NCI-H2107 treated with DMSO at 0.1 percent for 48 hours (cell line): ENCODE results near the gene CAMK2B.
A peak's percentile ranks its signal among the peaks of the same experiment; 100 is the strongest.
"Not testable (repeated sequence)": the region's sequence is repeated elsewhere in the genome, so short reads cannot be mapped to it uniquely, and the experiment has no call there.

Experiments used
- DNase-seq: peaks from one replicate; lab custom pipeline; 2025; ENCODE audit not compliant: unreplicated experiment; lab: John Stamatoyannopoulos, UW

Gene CAMK2B

DNA sequence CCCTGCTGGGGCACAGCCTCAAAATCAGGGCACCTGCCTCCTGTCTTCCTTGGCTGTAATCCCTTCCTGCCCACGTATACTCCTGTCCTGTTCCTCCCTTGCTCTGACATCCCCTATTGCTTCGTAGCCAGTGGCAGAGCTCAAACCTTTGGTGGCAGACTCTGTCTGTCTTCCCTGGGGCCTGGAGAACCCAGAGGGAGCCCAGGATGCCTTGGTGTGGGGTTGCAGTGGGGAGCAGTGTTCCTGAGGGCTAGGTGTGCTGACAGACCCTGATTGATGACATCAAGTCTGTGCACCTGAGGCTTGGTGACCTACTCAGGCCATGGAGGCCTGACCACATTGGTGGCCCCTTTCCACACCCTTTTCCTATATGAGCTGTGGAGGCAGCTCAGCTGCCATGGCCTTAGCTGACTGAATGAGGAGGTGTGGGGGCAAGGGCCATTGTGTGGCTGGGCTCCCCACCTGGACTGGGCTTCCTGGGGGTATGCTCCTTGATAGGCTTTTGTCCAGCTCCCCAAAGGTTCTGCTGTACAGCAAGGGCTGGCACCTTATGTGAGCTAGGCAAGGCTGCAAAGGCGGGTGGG, 130.7 kb downstream of the CAMK2B start:
- no peak for DNase-seq

DNA sequence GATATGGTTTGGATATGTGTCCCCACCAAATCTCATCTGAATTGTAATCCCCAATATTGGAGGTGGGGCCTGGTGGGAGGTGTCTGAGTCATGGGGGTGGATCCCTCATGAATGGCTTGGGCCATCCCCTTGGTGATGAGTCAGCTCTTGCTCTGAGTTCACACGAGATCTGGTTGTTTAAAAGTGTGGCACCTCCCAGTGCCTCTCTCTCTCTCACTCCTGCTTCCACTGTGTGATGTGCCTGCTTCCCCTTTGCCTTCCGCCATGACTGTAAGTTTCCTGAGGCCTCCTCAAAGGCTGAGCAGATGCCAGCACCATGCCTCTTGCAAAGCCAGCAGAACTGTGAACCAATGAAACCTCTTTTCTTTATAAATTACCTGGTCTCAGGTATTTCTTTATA, 131.3 kb downstream of the CAMK2B start:
- DNase-seq, result no peak

DNA sequence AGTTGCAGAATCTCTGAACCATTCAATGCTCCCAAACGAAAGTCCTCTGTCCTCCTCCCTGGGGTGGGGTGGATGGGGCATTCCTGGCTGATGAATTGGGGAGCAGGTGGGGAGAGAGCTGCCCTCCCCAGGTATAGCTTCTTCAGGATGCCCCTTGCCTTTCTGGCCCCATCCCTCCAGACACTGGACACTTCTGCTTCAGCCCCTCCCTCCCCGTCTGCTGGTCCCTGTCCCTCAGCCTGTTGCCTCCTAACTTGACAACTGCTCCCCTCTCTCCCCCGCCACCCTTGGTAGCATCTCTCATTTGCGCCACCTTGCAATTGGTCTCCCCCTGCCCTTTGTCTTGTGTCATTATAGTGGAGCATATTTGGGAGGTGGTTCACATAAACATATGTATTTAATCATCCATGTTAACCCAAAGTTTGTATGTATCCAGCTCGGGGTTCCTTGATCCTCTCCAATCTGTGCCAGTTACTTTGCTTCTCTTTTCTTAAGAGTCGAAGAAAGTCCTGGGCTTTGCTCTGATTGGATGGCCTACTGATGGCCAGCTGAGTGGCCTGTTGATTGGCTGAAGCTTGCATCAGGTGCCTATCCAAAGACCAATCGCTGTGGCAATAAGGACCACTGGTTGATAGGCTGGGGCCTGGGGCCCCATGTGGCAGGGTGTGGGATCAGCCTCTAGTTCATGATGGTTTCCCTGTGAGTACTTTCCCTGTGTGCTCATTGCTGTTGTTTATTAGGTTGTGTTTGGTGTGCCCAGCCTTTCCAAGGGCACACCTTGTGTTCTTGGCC, 132.2 kb downstream of the CAMK2B start:
- no peak for DNase-seq

DNA sequence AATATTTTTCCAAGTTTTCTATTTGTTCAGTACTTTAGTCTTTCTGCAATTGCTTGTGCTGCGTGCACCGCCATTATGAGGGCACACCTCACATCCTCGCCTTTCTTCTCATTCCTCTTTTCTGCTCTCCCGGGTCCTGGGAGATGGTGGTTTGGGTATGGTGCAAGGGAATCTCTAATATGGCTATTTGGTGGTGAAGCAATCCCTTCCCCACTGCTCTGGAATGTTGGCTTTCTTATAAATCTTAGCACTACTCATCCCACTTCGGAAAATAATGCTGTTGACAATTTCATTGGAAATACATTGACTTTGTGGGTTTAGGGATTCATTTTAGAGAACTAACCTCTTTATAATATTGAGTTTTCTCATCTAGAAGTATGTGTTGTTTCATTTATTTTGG, 134.2 kb downstream of the CAMK2B start:
- DNase-seq, result no peak

DNA sequence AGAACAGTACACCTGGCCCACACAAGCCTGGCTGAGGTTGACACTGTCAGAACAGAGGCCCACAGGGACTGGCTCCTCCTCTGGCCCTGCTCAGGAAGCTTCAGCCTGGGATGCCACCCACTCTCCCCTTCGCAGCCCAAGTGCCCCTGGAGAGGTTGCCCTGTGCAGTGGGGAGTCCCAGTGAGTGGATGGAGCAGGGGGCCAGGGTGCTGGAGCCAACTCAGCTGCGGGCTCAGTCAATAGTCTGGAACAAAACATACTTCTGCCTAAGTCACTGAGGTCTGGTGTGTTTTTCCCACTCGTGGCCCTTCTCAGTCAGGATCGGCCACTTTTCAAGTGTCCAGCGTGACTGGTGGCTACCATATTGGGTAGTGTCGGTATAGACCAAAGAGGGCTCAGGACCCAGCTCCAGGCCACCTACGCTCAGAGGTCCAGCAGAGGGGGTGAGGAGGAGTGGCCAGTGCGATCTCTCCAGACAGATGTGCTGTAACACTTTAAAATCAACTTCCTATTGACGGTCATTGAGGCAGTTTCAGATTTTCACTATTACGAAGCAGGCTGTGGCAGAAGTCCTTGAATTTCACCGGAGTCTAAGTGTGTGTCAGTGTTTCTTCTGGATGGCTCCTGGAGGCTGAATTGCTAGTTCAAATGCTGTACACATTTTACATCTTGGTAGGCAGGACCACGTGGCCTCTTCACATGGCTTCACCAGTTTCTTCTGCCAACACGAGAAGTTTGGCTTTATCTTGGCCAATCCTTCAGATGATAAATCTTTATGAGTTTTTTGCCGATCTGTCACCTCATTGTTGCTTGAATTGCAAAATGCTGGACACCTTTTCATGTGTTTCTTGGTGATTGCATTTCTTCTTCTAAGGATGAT, 135.2 kb downstream of the CAMK2B start:
- DNase-seq, result no peak

DNA sequence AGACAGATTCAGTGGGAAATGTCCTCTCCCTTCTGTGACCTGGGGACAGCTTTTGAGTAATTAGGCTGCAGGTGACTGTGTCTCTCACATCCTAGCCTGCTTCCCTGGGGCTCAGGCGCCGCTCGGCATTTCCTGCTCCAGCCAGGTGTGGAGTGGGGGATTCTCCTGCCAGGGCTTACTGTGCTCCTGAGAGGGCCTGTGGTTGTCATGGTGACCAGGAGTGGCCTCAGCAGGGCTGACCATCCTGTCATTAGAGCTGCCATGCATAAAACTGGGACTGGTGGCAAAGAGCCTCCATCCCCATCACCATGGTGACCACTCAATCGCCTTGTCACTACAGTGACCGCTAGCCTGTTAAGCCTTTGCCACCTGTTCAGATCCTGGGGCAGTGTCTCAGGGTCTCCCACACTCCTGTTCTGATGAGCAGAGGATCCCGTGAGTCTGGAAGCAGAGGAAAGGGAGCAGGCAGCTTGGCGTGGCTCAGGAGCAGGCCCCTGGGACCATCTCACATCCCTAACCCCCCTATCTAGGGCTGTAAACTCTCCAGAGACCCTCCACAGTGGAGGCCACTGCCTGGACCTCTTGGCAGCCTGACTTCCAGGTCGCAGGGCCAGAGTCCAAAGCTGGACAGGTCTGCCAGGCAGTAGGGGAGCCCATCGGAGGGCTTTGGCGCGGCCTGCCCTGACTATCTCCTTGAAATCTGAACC, 136.0 kb downstream of the CAMK2B start, which contains the start of gene GCK:
Gene GCK (minus strand): TSS at position 154 of the 707 bp plus-strand sequence. CDS start 486 bp downstream, outside the sequence.
- DNase-seq, result peak; percentile 1

DNA sequence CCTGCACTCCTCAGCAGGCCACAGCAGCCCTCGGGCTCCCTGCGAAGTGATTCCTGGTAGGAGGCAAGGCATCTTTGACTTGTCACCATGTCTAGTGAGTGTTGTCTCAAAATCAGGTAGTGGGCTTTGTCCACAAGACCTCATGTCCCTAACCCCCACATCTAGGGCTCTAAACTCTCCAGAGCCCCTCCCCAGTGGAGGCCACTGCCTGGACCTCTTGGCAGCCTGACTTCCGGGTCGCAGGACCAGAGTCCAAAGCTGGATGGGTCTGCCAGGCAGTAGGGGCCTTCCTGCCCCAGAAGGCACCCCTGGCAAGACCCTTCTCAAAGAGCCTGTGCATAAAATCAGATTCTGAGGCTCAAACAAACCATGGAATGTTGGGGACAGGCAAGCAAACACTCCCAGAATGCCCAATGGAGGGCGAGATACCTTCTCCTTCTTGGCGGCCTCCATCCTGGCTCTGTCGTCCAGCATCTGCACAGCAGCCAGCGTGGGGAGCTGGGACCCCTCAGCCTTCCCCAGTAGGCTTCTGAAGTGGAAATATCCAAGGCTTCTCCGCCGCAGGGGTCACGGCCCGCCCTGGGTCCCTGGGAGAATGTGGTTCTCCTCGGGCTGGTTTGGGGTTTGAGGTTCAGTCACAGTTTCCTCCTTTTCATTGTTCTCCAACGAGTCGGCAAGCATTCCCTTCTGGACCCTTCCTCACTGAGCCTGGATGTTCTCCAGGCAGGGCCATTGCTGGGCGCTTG, 136.7 kb downstream of the CAMK2B start:
- no peak for DNase-seq

DNA sequence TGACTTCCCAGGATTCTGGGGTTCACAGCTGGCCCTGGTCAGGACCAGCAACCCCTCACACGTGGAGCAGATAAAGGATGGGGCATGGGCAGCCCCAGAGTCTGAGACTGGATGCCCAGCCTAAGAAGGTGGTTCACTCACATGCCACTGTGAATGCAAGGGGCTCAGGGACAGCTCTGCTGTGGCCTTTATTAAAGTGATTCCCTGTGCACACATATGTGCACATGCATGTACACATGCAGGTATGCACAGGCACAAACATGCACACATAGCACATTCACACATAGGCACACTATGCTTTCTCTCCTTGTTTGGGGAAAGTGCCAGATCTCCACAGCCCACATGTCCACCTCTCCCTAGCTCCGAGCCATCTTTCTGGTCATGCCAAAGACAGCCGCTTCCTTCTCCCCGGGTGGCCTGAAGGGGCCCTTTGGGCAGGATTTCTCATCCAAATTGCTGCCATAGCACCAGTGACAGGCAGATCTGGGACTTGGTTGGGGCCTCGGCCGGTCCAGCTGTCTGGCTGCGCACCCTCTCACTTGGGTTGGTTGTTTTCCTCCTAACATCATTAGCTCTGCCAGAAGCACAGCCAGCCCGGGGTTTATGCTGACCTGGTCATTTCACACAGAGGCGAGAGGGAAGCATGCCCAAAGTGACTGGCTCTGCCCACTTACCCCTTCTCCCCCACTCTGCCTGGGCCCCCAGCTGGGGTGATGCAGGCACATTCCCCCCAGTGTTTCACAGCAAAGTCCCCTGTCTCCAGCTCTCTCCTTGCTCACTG, 137.6 kb downstream of the CAMK2B start:
- DNase-seq, result no peak

DNA sequence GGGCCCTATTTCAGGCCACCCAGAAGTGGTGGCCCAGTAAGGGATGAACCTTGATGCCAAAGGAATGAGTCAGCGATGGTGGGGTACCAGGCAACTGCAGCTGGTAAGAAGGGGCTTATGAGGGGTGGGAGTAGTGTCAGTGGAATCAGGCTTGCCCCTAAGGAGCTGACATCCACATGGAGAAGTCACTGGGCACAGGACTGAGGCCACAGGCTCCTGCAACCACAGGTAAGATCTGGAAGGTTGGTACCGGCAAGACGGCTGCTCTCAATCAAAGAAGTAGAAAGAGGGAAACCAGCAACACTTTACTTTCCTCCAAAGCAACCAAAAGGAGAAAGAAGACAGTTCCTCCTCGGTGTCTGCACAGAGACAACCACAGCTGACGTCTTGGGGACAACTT, 138.7 kb downstream of the CAMK2B start:
- no peak for DNase-seq

DNA sequence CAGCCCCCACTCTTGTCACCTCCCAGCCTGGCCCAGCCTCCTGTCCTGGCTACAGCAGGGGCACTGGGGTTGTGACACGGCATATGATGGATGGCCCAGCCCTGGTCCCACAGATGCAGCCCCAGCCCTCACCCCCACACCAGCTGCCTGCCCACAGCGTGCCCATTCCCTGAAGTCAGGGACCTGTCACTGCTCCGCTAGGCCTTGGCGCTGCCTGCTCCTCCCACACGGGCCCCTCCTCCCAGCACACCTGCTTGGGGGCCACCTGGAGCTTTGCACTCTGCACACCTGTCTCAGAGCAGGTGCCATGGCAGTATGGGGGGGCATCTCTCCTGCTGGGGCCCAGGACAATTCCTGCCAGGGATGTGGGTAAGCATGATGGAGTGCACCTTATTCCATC, 139.7 kb downstream of the CAMK2B start:
- peak; percentile 44 for DNase-seq

DNA sequence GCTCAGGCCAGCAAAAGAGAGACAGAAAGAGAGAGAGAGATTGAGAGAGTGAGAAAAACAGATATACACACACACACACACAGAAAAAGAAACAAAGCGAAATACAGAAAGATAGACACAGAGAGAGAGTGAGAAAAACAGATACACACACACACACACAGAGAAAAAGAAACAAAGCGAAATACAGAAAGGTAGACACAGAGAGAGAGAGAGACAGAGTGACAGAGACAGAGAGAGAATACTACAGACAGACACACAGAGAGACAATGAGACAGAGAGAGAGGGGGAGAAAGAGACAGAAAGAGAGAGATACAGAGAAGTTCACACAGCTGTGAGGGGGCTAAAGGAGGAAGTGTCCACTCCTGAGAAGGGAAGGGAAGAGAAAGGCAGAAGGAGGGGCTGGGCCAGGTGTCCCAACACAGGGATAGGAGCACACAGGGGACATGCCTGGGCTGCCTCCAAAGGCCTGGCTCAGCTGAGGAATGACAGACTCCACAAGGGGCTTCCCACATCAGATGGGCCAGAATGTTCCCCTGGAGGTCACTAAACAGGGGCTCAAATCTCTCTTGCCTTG, 140.4 kb downstream of the CAMK2B start:
- DNase-seq, result peak; percentile 32

DNA sequence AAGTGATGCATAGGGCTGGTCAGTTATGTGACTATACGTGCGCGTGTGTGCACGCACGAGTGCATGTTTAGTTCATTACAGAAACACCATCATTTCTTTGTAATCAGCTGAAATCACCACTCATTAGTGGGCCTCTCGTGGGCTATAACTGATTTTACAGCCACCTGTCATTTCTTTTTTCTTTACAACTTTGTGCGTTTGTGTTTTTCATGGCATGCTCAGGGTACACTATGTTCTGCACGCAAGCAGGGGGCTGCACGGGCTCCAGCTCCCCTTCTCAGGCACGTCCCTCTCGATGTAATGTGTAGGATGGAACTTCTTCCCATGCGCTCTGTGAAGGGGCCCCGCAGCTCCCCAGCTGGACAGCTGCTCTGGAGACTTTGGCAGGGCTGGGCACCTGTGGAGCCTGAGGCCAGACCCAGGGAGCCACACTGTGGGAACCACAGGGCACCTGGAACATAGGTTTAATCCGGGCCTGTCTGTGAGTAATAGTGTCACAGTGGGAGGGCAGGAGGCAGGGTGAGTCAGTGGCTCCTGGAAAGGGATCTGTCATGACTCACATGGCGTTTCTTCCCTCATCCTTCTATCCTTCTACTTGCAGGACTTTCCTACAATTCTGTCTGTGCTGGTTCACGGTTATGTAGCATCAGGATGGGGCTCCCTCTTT, 141.1 kb downstream of the CAMK2B start:
- peak; percentile 32 for DNase-seq

DNA sequence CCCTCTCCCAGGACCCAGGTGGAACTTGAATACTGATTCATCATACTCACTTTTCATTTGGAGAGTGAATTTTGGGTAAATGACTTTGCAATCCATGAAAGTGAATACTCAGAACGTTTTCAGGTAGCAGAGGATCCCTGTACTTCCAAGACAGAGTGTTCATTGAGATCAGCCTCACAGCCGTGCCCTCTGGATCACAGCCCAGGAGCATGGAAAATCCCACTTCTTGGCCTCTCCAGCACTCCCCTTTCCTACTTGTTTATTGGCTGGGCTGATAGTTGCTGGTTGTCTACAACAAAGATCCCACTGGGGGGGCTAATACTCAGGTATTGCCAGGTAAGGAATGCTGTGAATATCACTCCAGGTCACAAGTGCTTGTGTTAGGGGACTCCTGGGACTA, 142.0 kb downstream of the CAMK2B start:
- no peak for DNase-seq

DNA sequence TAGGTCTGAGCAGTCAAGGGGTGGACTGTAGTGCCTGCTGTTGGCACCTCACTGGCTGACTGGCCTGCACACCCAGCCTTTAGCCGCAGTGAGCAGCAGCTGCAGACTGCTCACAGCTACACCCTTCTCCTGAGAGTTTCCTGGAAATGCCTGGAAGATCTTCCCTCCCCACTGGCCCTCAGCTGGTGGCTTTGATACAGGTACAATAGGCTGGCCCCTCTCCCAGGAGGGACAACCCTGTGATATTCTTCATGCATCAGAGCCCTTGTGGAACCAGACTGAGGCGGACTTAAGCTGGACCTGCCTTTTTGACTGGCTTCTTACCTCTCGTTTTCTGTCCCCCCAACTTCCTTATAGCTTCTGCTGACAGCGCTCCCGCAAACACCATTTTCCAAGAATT, 142.6 kb downstream of the CAMK2B start:
- no peak for DNase-seq

DNA sequence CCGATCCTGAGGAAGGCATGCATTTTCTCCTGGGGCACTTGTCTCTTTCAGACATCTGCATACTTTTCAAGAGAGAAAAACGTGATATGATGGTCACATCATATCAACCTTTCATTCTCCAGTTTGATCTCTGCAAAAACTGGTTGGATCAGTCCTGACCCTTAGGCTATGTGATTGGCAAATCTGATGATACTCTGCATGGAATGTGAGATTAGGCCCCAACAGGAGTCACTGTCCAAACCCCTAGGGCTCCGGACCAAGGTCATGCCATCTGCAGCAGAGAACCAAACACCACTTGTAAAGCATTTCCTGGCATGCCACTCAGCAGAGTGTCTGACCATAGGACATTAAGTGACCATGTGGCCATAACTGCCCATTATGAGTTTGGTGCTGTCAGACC, 144.8 kb downstream of the CAMK2B start:
- no peak for DNase-seq

DNA sequence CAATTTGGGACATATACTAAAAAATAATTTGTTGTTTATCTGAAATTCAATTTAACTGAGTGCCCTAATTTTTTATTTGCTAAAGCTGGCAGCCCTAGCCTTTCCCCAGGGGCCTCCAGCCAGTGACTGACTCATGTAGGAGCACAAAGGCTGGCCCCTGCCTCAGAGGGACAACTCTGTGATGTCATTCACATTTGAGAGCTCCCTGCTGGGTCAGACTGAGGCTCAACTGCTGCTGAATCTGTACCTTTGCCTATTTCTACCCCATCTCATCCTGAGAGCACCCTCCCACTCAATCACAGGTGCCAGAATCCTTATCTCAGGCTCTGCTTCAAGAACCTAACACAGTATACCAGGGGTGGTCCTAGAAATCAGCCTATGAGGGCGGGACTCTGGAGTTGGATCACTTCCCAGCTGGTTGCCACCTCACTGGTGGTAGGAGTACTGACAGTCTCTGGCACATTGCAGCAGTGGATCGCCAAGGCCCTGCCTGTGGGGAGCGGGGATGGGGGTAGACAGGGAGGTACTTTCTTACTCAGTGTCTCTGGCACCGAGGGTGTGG, 147.7 kb downstream of the CAMK2B start:
- peak; percentile 37 for DNase-seq

DNA sequence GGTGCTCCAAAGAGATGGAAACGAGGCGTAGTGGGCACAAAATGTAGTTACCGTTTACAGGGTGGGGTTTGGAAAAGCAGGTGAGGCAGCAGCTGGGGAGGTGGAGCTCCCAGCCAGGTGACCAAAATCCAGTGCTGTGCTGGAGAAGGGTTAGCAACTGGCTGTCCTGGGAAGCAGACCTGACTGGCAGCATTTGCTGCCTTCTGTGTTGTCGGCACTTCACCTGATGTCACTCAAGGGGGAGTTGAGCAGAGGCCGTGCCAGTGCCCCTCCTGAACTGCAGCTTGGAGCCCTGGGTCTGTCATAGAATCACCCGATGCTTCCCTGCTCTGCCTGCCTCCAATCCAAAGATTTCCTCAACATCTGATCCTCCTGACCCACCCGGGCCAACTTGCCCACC, 148.9 kb downstream of the CAMK2B start:
- DNase-seq, result no peak

DNA sequence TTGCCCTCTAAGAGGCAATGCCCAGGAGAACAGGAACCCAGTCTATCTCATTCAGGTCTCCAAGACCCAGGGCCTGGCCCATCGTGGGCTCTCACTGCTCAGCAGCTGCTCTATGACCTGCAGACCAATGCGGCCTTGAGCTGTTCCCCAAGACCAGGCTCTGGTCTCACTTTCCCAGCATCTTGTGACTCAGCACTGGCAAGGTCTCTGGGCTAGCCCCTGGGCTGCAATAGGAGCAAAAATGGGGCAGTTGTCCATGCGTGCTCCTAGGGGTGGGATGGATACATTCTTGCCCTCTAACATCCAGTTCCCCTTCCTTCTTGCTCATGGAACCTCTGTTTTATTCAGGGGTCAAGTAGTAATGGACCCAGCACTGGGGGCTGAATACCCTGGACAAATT, 149.7 kb downstream of the CAMK2B start:
- DNase-seq, result no peak

DNA sequence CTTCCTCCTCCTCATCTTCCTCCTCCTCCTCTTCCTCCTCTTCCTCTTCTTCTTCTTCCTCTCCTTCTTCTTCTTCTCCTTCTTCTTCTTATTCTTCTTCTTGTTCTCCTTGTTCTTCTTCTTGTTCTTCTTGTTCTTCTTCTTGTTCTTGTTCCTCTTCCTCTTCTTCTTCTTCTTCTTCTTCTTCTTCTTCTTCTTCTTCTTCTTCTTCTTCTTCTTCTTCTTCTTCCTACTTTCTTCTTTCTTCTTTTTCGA, 150.8 kb downstream of the CAMK2B start:
- not testable (repeated sequence) for DNase-seq
